HCT116 (cell line): ENCODE results near the gene STK24. TPM values are rescaled to one million over a fixed set of nuclear protein-coding genes. Genes with fewer than 3 reads are reported as not detected.

ENCODE experiments used
- ATAC-seq: fragments of 200-7000 bp; cut with Tn5 transposase; 2 replicates; pipeline ENCODE4 v1.9.1; 2020; ENCODE audit warnings: mild to moderate bottlenecking, moderate library complexity
- BruUV-seq: library from RNA; stranded (reverse); fragments of 400-500 nt; replicated peaks from 2 replicates; lab custom pipeline; 2021; lab: Mats Ljungman, UMichigan
- CTCF ChIA-PET: fragments of 300-600 bp; sonication (Branson Sonifier 250); formaldehyde crosslinking; loops from one replicate; lab custom pipeline; 2021; ENCODE audit warnings: antibody characterized with exemption; lab: Charles Lee
- POLR2A ChIA-PET: fragments of 300-600, 350-600 bp; sonication (Branson Sonifier 250); formaldehyde crosslinking; loops from one replicate; lab custom pipeline; 2021; ENCODE audit warnings: antibody characterized with exemption; lab: Charles Lee
- RAD21 ChIA-PET, 2 experiments: fragments of 300-600 bp; sonication (Branson Sonifier 250); formaldehyde crosslinking; loops; one replicate each; lab custom pipeline; 2023; ENCODE audit warnings: low total read pairs in 2 of 2; ENCODE audit not compliant: uncharacterized antibody in 2 of 2, unreplicated experiment in 2 of 2, low non-redundant PET in 1 of 2; lab: Charles Lee
- DNase-seq: peaks from one replicate; pipeline ENCODE4 v3.0.0-alpha.2; 2010; ENCODE audit warnings: low read depth, low spot score
- H2AFZ ChIP-seq: fragments of 200-600 bp; shearing (Covaris generic), sonication (generic); 2 replicates; pipeline ENCODE4 v1.6.1; 2017; ENCODE audit warnings: low read depth, mixed run types, mixed read lengths, antibody characterized with exemption, low read length; ENCODE audit not compliant: poor library complexity, severe bottlenecking
- H3K27ac ChIP-seq: 2 replicates; pipeline ENCODE4 v1.5.1; 2012; ENCODE audit warnings: low read depth, low read length
- H3K27me3 ChIP-seq: fragments of 200-600 bp; sonication (generic); 2 replicates; pipeline ENCODE4 v1.6.1; 2016; ENCODE audit warnings: mixed run types, low read length, mixed read lengths; ENCODE audit not compliant: insufficient read depth
- H3K36me3 ChIP-seq, 2 experiments: fragments of 200-500 bp in 1 of 2; fragments of 200-600 bp in 1 of 2; sonication (Bioruptor generic) in 1 of 2; sonication (generic) in 1 of 2; 2 replicates each; pipeline versions ENCODE4 v1.5.1 to v1.6.1; 2014 to 2016; ENCODE audit warnings: low read length in 2 of 2, inconsistent platforms in 1 of 2, mixed read lengths in 1 of 2, mixed run types in 1 of 2; ENCODE audit not compliant: insufficient read depth in 2 of 2, control insufficient read depth in 1 of 2
- H3K4me1 ChIP-seq, 2 experiments: fragments of 200-600 bp in 1 of 2; sonication (generic) in 1 of 2; 2 replicates each; pipeline versions ENCODE4 v1.5.1 to v1.6.1; 2012 to 2017; ENCODE audit warnings: low read length in 2 of 2, inconsistent platforms in 1 of 2, mild to moderate bottlenecking in 1 of 2, mixed read lengths in 1 of 2, mixed run types in 1 of 2, moderate library complexity in 1 of 2; ENCODE audit not compliant: insufficient read depth in 2 of 2, control insufficient read depth in 1 of 2
- H3K4me2 ChIP-seq: fragments of 200-600 bp; sonication (generic); 2 replicates; pipeline ENCODE4 v1.6.1; 2017; ENCODE audit warnings: mixed run types, low read length, mixed read lengths
- H3K4me3 ChIP-seq, 2 experiments: fragments of 200-600 bp in 1 of 2; sonication (generic) in 1 of 2; replicated peaks in 1 of 2; 2 replicates each; pipeline ENCODE4 v1.5.1; 2011 to 2016; ENCODE audit warnings: low read length in 2 of 2, control low read depth in 1 of 2, low read depth in 1 of 2, mild to moderate bottlenecking in 1 of 2, mixed read lengths in 1 of 2, mixed run types in 1 of 2
- H3K79me2 ChIP-seq: fragments of 200-600 bp; sonication (generic); 2 replicates; pipeline ENCODE4 v1.6.1; 2017; ENCODE audit warnings: mild to moderate bottlenecking, mixed run types, low read length, moderate library complexity, mixed read lengths; ENCODE audit not compliant: insufficient read depth
- H3K9ac ChIP-seq: fragments of 200-600 bp; sonication (generic); 2 replicates; pipeline ENCODE4 v1.6.1; 2016; ENCODE audit warnings: low read length, mixed read lengths
- H3K9me2 ChIP-seq: fragments of 200-600 bp; sonication (generic), shearing (Covaris generic); 2 replicates; pipeline ENCODE4 v1.6.1; 2017; ENCODE audit warnings: mixed run types, mild to moderate bottlenecking, moderate library complexity; ENCODE audit not compliant: insufficient read depth
- H3K9me3 ChIP-seq, 2 experiments: fragments of 200-500 bp in 1 of 2; fragments of 200-600 bp in 1 of 2; sonication (Bioruptor generic) in 1 of 2; sonication (generic) in 1 of 2; 2 replicates each; pipeline ENCODE4 v1.6.1; 2014 to 2017; ENCODE audit warnings: low read length in 2 of 2, mixed read lengths in 2 of 2, inconsistent platforms in 1 of 2, low read depth in 1 of 2, mild to moderate bottlenecking in 1 of 2, mixed run types in 1 of 2, moderate library complexity in 1 of 2; ENCODE audit not compliant: control insufficient read depth in 1 of 2, insufficient read depth in 1 of 2
- H4K20me1 ChIP-seq: fragments of 200-600 bp; sonication (generic), shearing (Covaris generic); 2 replicates; pipeline ENCODE4 v1.6.1; 2017; ENCODE audit warnings: mixed run types, mild to moderate bottlenecking, moderate library complexity; ENCODE audit not compliant: insufficient read depth
- CBX3 ChIP-seq: IDR thresholded peaks from 2 replicates; pipeline ENCODE4 v1.6.1; 2012; ENCODE audit warnings: low read depth
- CEBPB ChIP-seq: IDR thresholded peaks from 2 replicates; pipeline ENCODE4 v1.6.1; 2012; ENCODE audit warnings: low read depth
- CTCF ChIP-seq, 3 experiments: fragments of 200-600 bp in 1 of 3; sonication (generic) in 1 of 3; IDR thresholded peaks in 2 of 3; conservative IDR thresholded peaks in 1 of 3; 2 replicates each; pipeline ENCODE4 v1.5.1; 2012 to 2017; ENCODE audit warnings: low read depth in 2 of 3, low read length in 2 of 3, antibody characterized with exemption in 1 of 3, borderline replicate concordance in 1 of 3, control low read depth in 1 of 3, mild to moderate bottlenecking in 1 of 3, mixed read lengths in 1 of 3, mixed run types in 1 of 3, moderate library complexity in 1 of 3; ENCODE audit not compliant: insufficient read depth in 1 of 3
- EGR1 ChIP-seq: IDR thresholded peaks from 2 replicates; pipeline ENCODE4 v1.6.1; 2012; ENCODE audit warnings: low read depth
- ELF1 ChIP-seq: IDR thresholded peaks from 2 replicates; pipeline ENCODE4 v1.6.1; 2012; ENCODE audit warnings: low read depth, borderline replicate concordance
- EZH2 ChIP-seq: fragments of 200-600 bp; sonication (generic); IDR thresholded peaks from 2 replicates; pipeline ENCODE4 v1.6.1; 2017; ENCODE audit warnings: antibody characterized with exemption, mixed run types
- EZH2phosphoT487 ChIP-seq: fragments of 200-600 bp; IDR thresholded peaks from 2 replicates; pipeline ENCODE4 v1.6.1; 2018; ENCODE audit warnings: antibody characterized with exemption, borderline replicate concordance
- FOSL1 ChIP-seq: IDR thresholded peaks from 2 replicates; pipeline ENCODE4 v1.6.1; 2012; ENCODE audit warnings: low read depth
- JUND ChIP-seq: IDR thresholded peaks from 2 replicates; pipeline ENCODE4 v1.6.1; 2012
- POLR2AphosphoS5 ChIP-seq: IDR thresholded peaks from 2 replicates; pipeline ENCODE4 v1.6.1; 2011; ENCODE audit warnings: mild to moderate bottlenecking, low read depth, low read length, moderate library complexity
- RAD21 ChIP-seq: IDR thresholded peaks from 2 replicates; pipeline ENCODE4 v1.6.1; 2012; ENCODE audit warnings: low read depth, mild to moderate bottlenecking
- SP1 ChIP-seq: IDR thresholded peaks from 2 replicates; pipeline ENCODE4 v1.6.1; 2012; ENCODE audit warnings: low read depth
- SRF ChIP-seq: IDR thresholded peaks from 2 replicates; pipeline ENCODE4 v1.6.1; 2012; ENCODE audit warnings: low read depth
- YY1 ChIP-seq: IDR thresholded peaks from 2 replicates; pipeline ENCODE4 v1.6.1; 2011; ENCODE audit warnings: low read length, low read depth, moderate library complexity, mild to moderate bottlenecking; ENCODE audit not compliant: insufficient replicate concordance; ENCODE audit errors: extremely low read depth
- ZFX ChIP-seq: fragments of 450-650 bp; IDR thresholded peaks from 2 replicates; pipeline ENCODE4 v1.6.1; 2017
- ZNF274 ChIP-seq: fragments of 200-500 bp; sonication (Bioruptor generic); IDR thresholded peaks from 2 replicates; pipeline ENCODE4 v1.6.1; 2014; ENCODE audit warnings: mild to moderate bottlenecking, low read depth, low read length, inconsistent platforms
- intact Hi-C: fragments of 100-400 bp; cut with micrococcal nuclease; formaldehyde crosslinking; loops from 2 replicates; pipeline ENCODE4 v1.10.0; 2022
- total RNA-seq: library from RNA; stranded (reverse); gene quantifications from one replicate; pipeline ENCODE4 v1.2.1, GENCODE V29; 2021; ENCODE audit not compliant: unreplicated experiment
- TF ChIP-seq, protein P1 (sequence below): IDR thresholded peaks from 2 replicates; pipeline ENCODE4 v1.6.1; 2012; ENCODE audit warnings: low read depth
- TF ChIP-seq, protein P2 (sequence below): IDR thresholded peaks from 2 replicates; pipeline ENCODE4 v1.6.1; 2012
- TF ChIP-seq, protein P3 (sequence below): IDR thresholded peaks from 2 replicates; pipeline ENCODE4 v1.6.1; 2012

Gene STK24
- total RNA-seq, 1 experiment from 2014 or later: 137 TPM

- no peak for TF ChIP-seq ZFX
- no peak for TF ChIP-seq SRF
- TF ChIP-seq, protein P1, sequence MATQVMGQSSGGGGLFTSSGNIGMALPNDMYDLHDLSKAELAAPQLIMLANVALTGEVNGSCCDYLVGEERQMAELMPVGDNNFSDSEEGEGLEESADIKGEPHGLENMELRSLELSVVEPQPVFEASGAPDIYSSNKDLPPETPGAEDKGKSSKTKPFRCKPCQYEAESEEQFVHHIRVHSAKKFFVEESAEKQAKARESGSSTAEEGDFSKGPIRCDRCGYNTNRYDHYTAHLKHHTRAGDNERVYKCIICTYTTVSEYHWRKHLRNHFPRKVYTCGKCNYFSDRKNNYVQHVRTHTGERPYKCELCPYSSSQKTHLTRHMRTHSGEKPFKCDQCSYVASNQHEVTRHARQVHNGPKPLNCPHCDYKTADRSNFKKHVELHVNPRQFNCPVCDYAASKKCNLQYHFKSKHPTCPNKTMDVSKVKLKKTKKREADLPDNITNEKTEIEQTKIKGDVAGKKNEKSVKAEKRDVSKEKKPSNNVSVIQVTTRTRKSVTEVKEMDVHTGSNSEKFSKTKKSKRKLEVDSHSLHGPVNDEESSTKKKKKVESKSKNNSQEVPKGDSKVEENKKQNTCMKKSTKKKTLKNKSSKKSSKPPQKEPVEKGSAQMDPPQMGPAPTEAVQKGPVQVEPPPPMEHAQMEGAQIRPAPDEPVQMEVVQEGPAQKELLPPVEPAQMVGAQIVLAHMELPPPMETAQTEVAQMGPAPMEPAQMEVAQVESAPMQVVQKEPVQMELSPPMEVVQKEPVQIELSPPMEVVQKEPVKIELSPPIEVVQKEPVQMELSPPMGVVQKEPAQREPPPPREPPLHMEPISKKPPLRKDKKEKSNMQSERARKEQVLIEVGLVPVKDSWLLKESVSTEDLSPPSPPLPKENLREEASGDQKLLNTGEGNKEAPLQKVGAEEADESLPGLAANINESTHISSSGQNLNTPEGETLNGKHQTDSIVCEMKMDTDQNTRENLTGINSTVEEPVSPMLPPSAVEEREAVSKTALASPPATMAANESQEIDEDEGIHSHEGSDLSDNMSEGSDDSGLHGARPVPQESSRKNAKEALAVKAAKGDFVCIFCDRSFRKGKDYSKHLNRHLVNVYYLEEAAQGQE: no peak
- no peak for TF ChIP-seq JUND
- no peak for TF ChIP-seq CEBPB
- TF ChIP-seq EGR1: no peak
- TF ChIP-seq EZH2: no peak
- no peak for TF ChIP-seq ZNF274
- no peak for TF ChIP-seq SP1
- no peak for TF ChIP-seq YY1
- TF ChIP-seq CBX3: no peak
- TF ChIP-seq CTCF (IDR thresholded peaks at IDR 0.05 in 2 of 3, conservative IDR thresholded peaks at IDR 0.05 in 1 of 3; ENCODE audit: borderline replicate concordance in 1 of 3, insufficient read depth in 1 of 3, low read depth in 2 of 3, low read length in 2 of 3): no peak
- TF ChIP-seq ELF1: no peak
- TF ChIP-seq, protein P2, sequence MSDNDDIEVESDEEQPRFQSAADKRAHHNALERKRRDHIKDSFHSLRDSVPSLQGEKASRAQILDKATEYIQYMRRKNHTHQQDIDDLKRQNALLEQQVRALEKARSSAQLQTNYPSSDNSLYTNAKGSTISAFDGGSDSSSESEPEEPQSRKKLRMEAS: no peak
- TF ChIP-seq, protein P3, sequence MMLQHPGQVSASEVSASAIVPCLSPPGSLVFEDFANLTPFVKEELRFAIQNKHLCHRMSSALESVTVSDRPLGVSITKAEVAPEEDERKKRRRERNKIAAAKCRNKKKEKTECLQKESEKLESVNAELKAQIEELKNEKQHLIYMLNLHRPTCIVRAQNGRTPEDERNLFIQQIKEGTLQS: no peak
- no peak for TF ChIP-seq EZH2phosphoT487
- TF ChIP-seq RAD21: no peak
- TF ChIP-seq POLR2AphosphoS5: no peak; the same call in 1 of the 2 replicates
- no peak for TF ChIP-seq FOSL1
- Histone ChIP-seq H3K9ac (peak overlapping the region; percentile 86), H3K79me2 (peaks cover 63% of the 10 kb centered on the region), H3K9me3 (no peaks in the 10 kb centered on the region), H4K20me1 (peaks cover 28% of the 10 kb centered on the region; the same call in 1 of the 2 replicates), H3K4me3 (peak overlapping the region; percentile 68 to 70), H2AFZ (no peak overlapping the region), H3K36me3 (no peaks in the 10 kb centered on the region), H3K4me2 (peak overlapping the region; percentile 92), H3K4me1 (peaks cover 42 to 60% of the 10 kb centered on the region in 2 experiments), H3K27ac (peak overlapping the region; percentile 92), H3K9me2 (no peaks in the 10 kb centered on the region), H3K27me3 (no peaks in the 10 kb centered on the region)
- TSS peak; percentile 57 for BruUV-seq
- CTCF ChIA-PET: no interaction called here
- POLR2A ChIA-PET: no interaction called here
- no peak for DNase-seq
- ATAC-seq: no peak
- intact Hi-C loops: no loop called here
- RAD21 ChIA-PET: no interaction called here
Observed at GRCh38 chr13:98575009-98575903, 1.7 kb downstream of the STK24 start.
